H9 (cell line): ENCODE data around the gene HLA-DQA1. TPM values are rescaled to one million over a fixed set of nuclear protein-coding genes. Genes with fewer than 3 reads are reported as not detected.

Source experiments
- DNase-seq: peaks from one replicate; pipeline ENCODE4 v3.0.0-alpha.2; 2017
- H2AFZ ChIP-seq: one replicate; pipeline ENCODE4 v1.6.1; 2013; ENCODE audit warnings: mild to moderate bottlenecking, low read length, control low read depth, moderate library complexity
- H2AK5ac ChIP-seq: 2 replicates; pipeline ENCODE4 v1.6.1; 2013; ENCODE audit warnings: low read length, control low read depth, mixed read lengths; ENCODE audit not compliant: insufficient read length
- H2BK120ac ChIP-seq: one replicate; pipeline ENCODE4 v1.6.1; 2013; ENCODE audit warnings: low read depth, mild to moderate bottlenecking, low read length, control low read depth, inconsistent platforms; ENCODE audit not compliant: poor library complexity, severe bottlenecking
- H2BK12ac ChIP-seq: 2 replicates; pipeline ENCODE4 v1.6.1; 2013; ENCODE audit warnings: low read length, control low read depth, mixed read lengths, low read depth; ENCODE audit not compliant: insufficient read length
- H2BK15ac ChIP-seq: 2 replicates; pipeline ENCODE4 v1.6.1; 2013; ENCODE audit warnings: low read depth, low read length, control low read depth
- H2BK20ac ChIP-seq: one replicate; pipeline ENCODE4 v1.6.1; 2013; ENCODE audit warnings: low read depth, mild to moderate bottlenecking, low read length, control low read depth, inconsistent platforms; ENCODE audit not compliant: poor library complexity, severe bottlenecking
- H2BK5ac ChIP-seq: 2 replicates; pipeline ENCODE4 v1.6.1; 2013; ENCODE audit warnings: low read length, control low read depth, mixed read lengths; ENCODE audit not compliant: insufficient read length
- H3K14ac ChIP-seq: 2 replicates; pipeline ENCODE4 v1.6.1; 2013; ENCODE audit warnings: low read length, control low read depth; ENCODE audit not compliant: insufficient read depth
- H3K18ac ChIP-seq: 2 replicates; pipeline ENCODE4 v1.6.1; 2013; ENCODE audit warnings: low read depth, mild to moderate bottlenecking, mixed read lengths, low read length, control low read depth; ENCODE audit not compliant: insufficient read length
- H3K23ac ChIP-seq: 2 replicates; pipeline ENCODE4 v1.6.1; 2013; ENCODE audit warnings: low read length, control low read depth, mixed read lengths, low read depth; ENCODE audit not compliant: insufficient read length
- H3K23me2 ChIP-seq: 2 replicates; pipeline ENCODE4 v1.6.1; 2013; ENCODE audit warnings: low read depth, mild to moderate bottlenecking, mixed read lengths, low read length, control low read depth; ENCODE audit not compliant: insufficient read length, poor library complexity, severe bottlenecking
- H3K27ac ChIP-seq: 2 replicates; pipeline ENCODE4 v1.5.1; 2013; ENCODE audit warnings: low read length, control low read depth, mixed read lengths, low read depth; ENCODE audit not compliant: insufficient read length
- H3K27me3 ChIP-seq: 2 replicates; pipeline ENCODE4 v1.6.1; 2013; ENCODE audit warnings: low read length, control low read depth, inconsistent platforms; ENCODE audit not compliant: insufficient read depth
- H3K4ac ChIP-seq: 2 replicates; pipeline ENCODE4 v1.6.1; 2013; ENCODE audit warnings: low read depth, mild to moderate bottlenecking, control low read depth, inconsistent platforms, low read length, moderate library complexity
- H3K4me1 ChIP-seq: 2 replicates; pipeline ENCODE4 v1.6.1; 2013; ENCODE audit warnings: low read length, control low read depth, inconsistent platforms; ENCODE audit not compliant: insufficient read depth
- H3K4me2 ChIP-seq: 2 replicates; pipeline ENCODE4 v1.6.1; 2013; ENCODE audit warnings: low read length, control low read depth, mixed read lengths; ENCODE audit not compliant: insufficient read length, insufficient read depth
- H3K56ac ChIP-seq: 2 replicates; pipeline ENCODE4 v1.6.1; 2013; ENCODE audit warnings: low read depth, mild to moderate bottlenecking, mixed read lengths, low read length, control low read depth; ENCODE audit not compliant: insufficient read length
- H3K79me1 ChIP-seq: 2 replicates; pipeline ENCODE4 v1.6.1; 2013; ENCODE audit warnings: low read depth, mild to moderate bottlenecking, moderate library complexity, low read length, control low read depth, inconsistent platforms; ENCODE audit not compliant: insufficient read depth, poor library complexity, severe bottlenecking
- H3K79me2 ChIP-seq: 2 replicates; pipeline ENCODE4 v1.6.1; 2013; ENCODE audit warnings: low read length, control low read depth, inconsistent platforms; ENCODE audit not compliant: insufficient read depth
- H3K9ac ChIP-seq: 2 replicates; pipeline ENCODE4 v1.6.1; 2013; ENCODE audit warnings: low read length, control low read depth, mixed read lengths; ENCODE audit not compliant: insufficient read length; ENCODE audit errors: extremely low read depth
- H3K9me3 ChIP-seq: one replicate; pipeline ENCODE4 v1.6.1; 2013; ENCODE audit warnings: low read depth, low read length, inconsistent platforms; ENCODE audit not compliant: control insufficient read depth
- H3T11ph ChIP-seq: one replicate; pipeline ENCODE4 v1.6.1; 2013; ENCODE audit warnings: mild to moderate bottlenecking, low read length, control low read depth, inconsistent platforms
- H4K20me1 ChIP-seq: one replicate; pipeline ENCODE4 v1.6.1; 2013; ENCODE audit not compliant: control insufficient read depth, insufficient read length, insufficient read depth
- H4K5ac ChIP-seq: 2 replicates; pipeline ENCODE4 v1.6.1; 2013; ENCODE audit warnings: low read depth, mild to moderate bottlenecking, mixed read lengths, low read length, control low read depth; ENCODE audit not compliant: insufficient read length
- H4K8ac ChIP-seq: replicated peaks from 2 replicates; pipeline ENCODE4 v1.6.1; 2013; ENCODE audit warnings: low read length, control low read depth, mixed read lengths, low read depth; ENCODE audit not compliant: insufficient read length
- H4K91ac ChIP-seq: 2 replicates; pipeline ENCODE4 v1.6.1; 2013; ENCODE audit warnings: low read depth, mild to moderate bottlenecking, moderate library complexity, mixed read lengths, low read length, control low read depth; ENCODE audit not compliant: insufficient read length
- H3K27ac Mint-ChIP-seq, 3 experiments: 2 replicates in 2 of 3; 3 replicates in 1 of 3; pipeline ENCODE4 v1.8.0; 2020 to 2021; ENCODE audit warnings: mixed read lengths in 3 of 3, mild to moderate bottlenecking in 1 of 3, moderate library complexity in 1 of 3
- H3K27me3 Mint-ChIP-seq: 2 replicates; pipeline ENCODE4 v1.8.0; 2021; ENCODE audit warnings: low read depth, mild to moderate bottlenecking, moderate library complexity, mixed read lengths
- H3K36me3 Mint-ChIP-seq, 3 experiments: 2 replicates in 2 of 3; 3 replicates in 1 of 3; pipeline ENCODE4 v1.8.0; 2020 to 2021; ENCODE audit warnings: low read depth in 3 of 3, mixed read lengths in 3 of 3; ENCODE audit not compliant: insufficient read depth in 1 of 3
- H3K4me1 Mint-ChIP-seq, 2 experiments: 2 replicates each; pipeline ENCODE4 v1.8.0; 2020; ENCODE audit warnings: mixed read lengths in 2 of 2
- H3K4me3 Mint-ChIP-seq, 2 experiments: 2 replicates in 1 of 2; 3 replicates in 1 of 2; pipeline ENCODE4 v1.8.0; 2020 to 2021; ENCODE audit warnings: mild to moderate bottlenecking in 2 of 2, mixed read lengths in 2 of 2, moderate library complexity in 1 of 2
- H3K9me3 Mint-ChIP-seq, 2 experiments: 2 replicates in 1 of 2; 3 replicates in 1 of 2; pipeline ENCODE4 v1.8.0; 2020; ENCODE audit warnings: mild to moderate bottlenecking in 2 of 2, mixed read lengths in 2 of 2, moderate library complexity in 1 of 2
- CTCF ChIP-seq: fragments of 200-600 bp; sonication (generic); conservative IDR thresholded peaks from 3 replicates; pipeline ENCODE4 v1.8.0; 2021; ENCODE audit warnings: antibody characterized with exemption, mild to moderate bottlenecking
- WGBS: extraction: QIAGEN DNeasy Blood & Tissue Kit; methylation state at CpG from one replicate; pipeline ENCODE4 v1.1.7; 2013; ENCODE audit warnings: missing lambda C conversion rate, low lambda C conversion rate, mixed read lengths; ENCODE audit not compliant: insufficient read length; ENCODE audit errors: extremely low coverage; 5-methylcytosine and 5-hydroxymethylcytosine counted together
- total RNA-seq: library from RNA; stranded (reverse); gene quantifications from 2 replicates; pipeline ENCODE4 v1.2.1, GENCODE V29; 2021

HLA-DQA1 gene
- total RNA-seq, 1 experiment from 2014 or later, result 1.7 TPM

GRCh38 chr6:32662099-32662498, 24.9 kb downstream of the HLA-DQA1 start:
- H2BK15ac ChIP-seq, result no peak overlapping the region
- H3K4ac ChIP-seq, result no peak overlapping the region
- no peak overlapping the region for H3K9ac ChIP-seq
- TF ChIP-seq CTCF, result no peak
- no peak overlapping the region for H3K14ac ChIP-seq
- no peak overlapping the region for H3K4me2 ChIP-seq
- no peaks in the 10 kb centered on the region for H4K20me1 ChIP-seq
- H4K8ac ChIP-seq, result no peak overlapping the region
- Mint-ChIP-seq H3K4me1 (peaks cover 39 to 43% of the 10 kb centered on the region in 2 experiments), H3K4me3 (no peak overlapping the region), H3K27ac (peak overlapping the region in 1 of 3 experiments; percentile 32; a peak in 1 of 7 replicates), H3K9me3 (no peaks in the 10 kb centered on the region), H3K36me3 (peaks cover 36 to 57% (median 36%) of the 10 kb centered on the region in 3 experiments), H3K27me3 (peaks cover 22% of the 10 kb centered on the region)
- no peak overlapping the region for H3K18ac ChIP-seq
- H2BK20ac ChIP-seq, result no peak overlapping the region
- no peaks in the 10 kb centered on the region for H3K79me2 ChIP-seq
- peaks cover 4% of the 10 kb centered on the region; the same call in 1 of the 2 replicates for H3K27me3 ChIP-seq
- no peak overlapping the region for H2BK120ac ChIP-seq
- no peaks in the 10 kb centered on the region for H3K79me1 ChIP-seq
- H3K23me2 ChIP-seq, result no peaks in the 10 kb centered on the region
- H3K4me1 ChIP-seq, result peaks cover 3% of the 10 kb centered on the region
- no CpG with 5 or more reads among the region's 7 CpGs for WGBS
- H2AFZ ChIP-seq, result no peak overlapping the region
- H3K9me3 ChIP-seq, result no peaks in the 10 kb centered on the region
- no peak overlapping the region for H4K91ac ChIP-seq
- H3T11ph ChIP-seq, result no peak overlapping the region
- H2BK5ac ChIP-seq, result no peak overlapping the region
- no peak overlapping the region for H3K23ac ChIP-seq
- H3K27ac ChIP-seq, result no peak overlapping the region
- H2AK5ac ChIP-seq, result no peak overlapping the region
- H4K5ac ChIP-seq, result no peak overlapping the region
- H3K56ac ChIP-seq, result no peak overlapping the region
- no peak for DNase-seq
- H2BK12ac ChIP-seq, result no peak overlapping the region
